GM18870 (cell line): Measurements from ENCODE around the gene ANAPC1.
"Not testable (repeated sequence)": the region's sequence is repeated elsewhere in the genome, so short reads cannot be mapped to it uniquely, and the experiment has no call there.

Experiments
- ATAC-seq: cut with Tn5 transposase; IDR thresholded peaks from one replicate; pipeline ENCODE4 v1.9.1; 2021; ENCODE audit warnings: moderate library complexity; ENCODE audit not compliant: unreplicated experiment

Gene ANAPC1

DNA sequence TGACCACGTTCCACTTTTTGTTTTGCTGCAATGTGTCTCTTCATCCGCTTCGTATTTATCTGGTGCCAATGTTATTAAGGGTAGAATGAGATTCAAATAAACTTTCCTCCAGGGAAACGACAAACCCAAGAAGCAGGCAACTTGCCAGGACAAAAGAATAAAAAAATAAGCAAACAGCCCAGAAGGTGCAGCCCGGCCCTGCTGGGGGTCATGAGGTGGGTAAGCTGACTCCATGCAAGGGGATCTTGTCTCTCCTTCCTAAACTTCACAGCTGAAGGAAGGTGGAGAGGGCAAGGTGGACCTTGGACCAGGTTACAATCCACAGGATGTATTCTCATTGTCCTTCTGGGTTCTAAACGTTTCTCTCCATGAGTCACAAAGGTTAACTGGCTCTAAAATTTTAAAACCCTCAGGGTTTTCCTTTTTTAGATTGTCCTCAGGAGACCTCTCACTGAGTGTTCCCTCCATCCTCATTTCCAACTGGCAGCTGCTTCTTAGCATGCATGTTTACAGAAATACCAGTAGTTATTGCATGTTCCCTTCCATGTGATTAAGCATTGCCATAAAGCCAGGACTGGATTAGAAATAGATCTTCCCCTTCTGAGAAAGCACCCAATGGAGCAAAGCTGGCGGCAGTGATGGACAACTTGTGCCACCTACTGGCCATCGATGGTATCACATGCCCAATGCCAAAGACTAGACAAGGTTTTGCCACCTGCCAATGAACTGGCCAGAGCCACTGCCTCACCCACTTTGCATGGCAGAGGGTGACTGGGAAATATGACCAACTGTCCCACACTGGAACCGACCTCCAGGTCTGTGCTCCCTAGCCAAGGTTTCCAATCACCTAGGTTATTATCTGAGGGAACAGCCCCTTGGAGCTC lies 147.9 kb downstream of the ANAPC1 start:
- not testable (repeated sequence) for ATAC-seq

DNA sequence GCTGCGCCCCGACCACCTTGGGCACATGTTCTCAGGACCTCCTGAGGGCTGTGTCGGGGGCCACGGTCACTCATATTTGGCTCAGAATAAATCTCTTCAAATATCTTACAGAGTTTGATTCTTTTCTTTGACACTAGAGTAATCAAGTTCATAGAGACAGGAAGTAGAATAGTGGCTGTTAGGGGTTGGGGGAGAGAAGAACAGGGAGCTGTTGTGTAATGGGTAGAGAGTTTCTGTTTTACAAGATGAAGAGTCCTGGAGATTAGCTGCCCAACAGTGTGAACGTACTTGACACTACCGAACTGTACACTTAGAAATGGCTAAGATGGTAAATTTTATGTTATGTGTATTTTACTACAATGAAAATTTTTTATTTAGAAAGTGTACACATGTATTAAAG lies 148.6 kb downstream of the ANAPC1 start:
- not testable (repeated sequence) for ATAC-seq

DNA sequence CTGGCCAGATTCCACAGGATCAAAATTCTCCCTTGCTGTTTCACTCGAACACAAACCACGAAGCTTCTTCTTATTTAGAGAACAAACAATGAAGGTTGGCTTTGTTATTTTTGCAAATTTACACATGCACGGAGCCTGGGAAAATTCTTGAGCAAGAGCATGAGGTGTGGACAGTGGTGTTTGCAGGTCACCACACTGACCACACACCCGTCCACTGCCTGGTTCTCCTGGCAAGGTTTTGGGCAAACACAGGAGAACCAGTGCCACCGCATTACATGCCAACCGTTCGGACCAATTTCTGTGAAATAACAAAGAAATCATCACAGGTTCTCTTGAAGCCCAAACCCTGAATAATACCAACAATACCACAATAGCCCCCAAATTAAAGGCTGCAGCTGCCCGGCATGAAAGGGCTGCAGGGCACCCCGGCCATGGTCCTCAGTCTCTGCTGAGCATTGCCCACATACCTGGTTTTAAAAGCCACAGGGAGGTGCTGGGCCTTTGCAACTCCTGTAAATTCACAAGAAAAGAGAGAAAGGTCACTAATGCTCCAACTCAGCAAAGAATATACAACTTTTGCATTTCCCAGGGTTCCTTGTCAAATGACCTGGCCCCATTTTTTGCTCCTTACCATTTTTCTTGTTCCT lies 154.1 kb downstream of the ANAPC1 start:
- not testable (repeated sequence) for ATAC-seq

DNA sequence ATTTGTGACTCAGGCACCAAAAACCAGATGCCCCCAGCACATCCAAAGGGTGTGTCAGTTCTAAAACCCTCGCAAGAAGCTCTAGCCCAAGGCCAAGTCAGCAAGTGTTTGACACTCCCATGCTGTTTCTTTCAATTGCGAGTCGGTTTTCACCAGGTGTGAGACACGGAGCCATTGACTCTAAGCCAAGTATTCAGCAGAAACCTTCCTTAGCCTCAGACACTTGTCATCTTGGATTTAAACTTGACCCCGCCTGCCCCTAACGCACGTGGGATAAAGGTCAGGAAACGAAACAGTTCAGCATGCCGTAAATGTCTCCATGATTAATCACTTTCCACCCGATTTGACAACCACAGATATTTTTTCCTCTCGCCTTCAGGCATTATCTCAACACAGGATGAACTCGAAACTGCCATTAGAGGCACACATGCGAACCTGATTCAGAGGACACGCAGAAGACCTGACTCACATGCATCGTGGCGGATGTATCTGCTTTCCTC lies 156.3 kb downstream of the ANAPC1 start:
- not testable (repeated sequence) for ATAC-seq

DNA sequence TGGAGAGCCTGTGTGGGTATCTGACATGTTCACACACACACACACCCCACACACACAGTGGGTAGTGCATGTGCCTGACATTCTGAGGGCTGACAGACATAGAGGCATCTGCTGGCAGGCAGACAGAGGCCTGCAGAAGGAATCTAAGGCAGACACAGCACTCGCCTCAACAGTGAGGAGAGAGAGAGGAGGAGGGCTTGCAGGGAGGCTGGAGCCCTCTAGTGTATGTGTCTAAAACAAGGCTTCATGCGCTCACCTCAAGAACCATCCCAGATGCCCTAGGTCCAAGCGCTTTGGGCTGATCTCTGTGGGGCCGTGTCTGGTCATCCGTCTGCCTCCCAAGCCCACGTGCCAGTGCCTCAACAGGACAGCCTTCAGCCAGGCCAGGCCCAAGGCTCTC lies 158.3 kb downstream of the ANAPC1 start:
- ATAC-seq = not testable (repeated sequence)

DNA sequence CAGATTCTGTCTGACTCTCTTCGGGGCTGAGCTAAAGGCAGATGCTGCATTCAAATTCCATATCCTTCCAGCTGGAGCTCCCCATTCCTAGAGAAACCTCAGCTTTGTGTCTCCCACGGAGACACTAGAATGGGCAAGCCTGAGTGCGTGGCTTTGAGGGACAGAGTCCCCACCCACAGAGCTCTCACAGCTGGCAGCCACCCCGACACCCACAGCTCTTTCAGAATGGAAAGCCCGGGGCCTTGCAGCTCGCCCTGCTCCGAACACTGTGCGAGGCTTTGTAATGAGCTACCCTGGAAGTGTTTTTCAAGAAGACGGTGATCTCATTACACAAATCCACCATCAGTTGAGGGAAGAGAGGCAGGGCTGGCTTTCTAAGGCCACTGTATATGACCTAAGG lies 164.4 kb downstream of the ANAPC1 start:
- ATAC-seq = not testable (repeated sequence)
